IPS-NIHi7 (cell line): ENCODE results near the gene CTU2.

Source experiments
- DNase-seq: peaks from one replicate; pipeline ENCODE4 v3.0.0; 2012; ENCODE audit warnings: mixed read lengths; ENCODE audit errors: extremely low spot score

Gene CTU2

GRCh38 chr16:88697116-88697830, 9.0 kb upstream of the CTU2 start:
- DNase-seq: no peak

GRCh38 chr16:88697831-88698615, 8.3 kb upstream of the CTU2 start:
- peak; percentile 52 for DNase-seq

GRCh38 chr16:88698646-88699045, 7.7 kb upstream of the CTU2 start:
- no peak for DNase-seq

GRCh38 chr16:88699180-88699579, 7.1 kb upstream of the CTU2 start:
- DNase-seq: no peak

GRCh38 chr16:88700322-88700635, 6.0 kb upstream of the CTU2 start:
- no peak for DNase-seq

GRCh38 chr16:88700636-88701482, 5.4 kb upstream of the CTU2 start:
- no peak for DNase-seq

- DNase-seq: no peak
Measured at GRCh38 chr16:88701581-88702370, 4.5 kb upstream of the CTU2 start.

- no peak for DNase-seq
Measured at GRCh38 chr16:88702371-88703210, 3.7 kb upstream of the CTU2 start.

- no peak for DNase-seq
Measured at GRCh38 chr16:88703486-88704309, 2.6 kb upstream of the CTU2 start.

GRCh38 chr16:88705076-88705684, 1.1 kb upstream of the CTU2 start:
- no peak for DNase-seq

- DNase-seq: peak; percentile 54
Measured at GRCh38 chr16:88705801-88706228, 488 bp upstream of the CTU2 start.

GRCh38 chr16:88706965-88707826, 893 bp downstream of the CTU2 start:
- DNase-seq: no peak

GRCh38 chr16:88710556-88710955, 4.3 kb downstream of the CTU2 start:
- no peak for DNase-seq

GRCh38 chr16:88711750-88712340, 5.5 kb downstream of the CTU2 start:
- peak; percentile 32 for DNase-seq

- DNase-seq: no peak
Measured at GRCh38 chr16:88712362-88712979, 6.2 kb downstream of the CTU2 start.

- no peak for DNase-seq
Measured at GRCh38 chr16:88713054-88713453, 6.8 kb downstream of the CTU2 start.

GRCh38 chr16:88713568-88714419, 7.5 kb downstream of the CTU2 start:
- DNase-seq: no peak
